NCI-H82 (cell line): ENCODE results near the gene KCNS1.
A peak's percentile ranks its signal among the peaks of the same experiment; 100 is the strongest.

Source experiments
- DNase-seq: peaks from one replicate; lab custom pipeline; 2025; lab: John Stamatoyannopoulos, UW

The KCNS1 gene

DNA sequence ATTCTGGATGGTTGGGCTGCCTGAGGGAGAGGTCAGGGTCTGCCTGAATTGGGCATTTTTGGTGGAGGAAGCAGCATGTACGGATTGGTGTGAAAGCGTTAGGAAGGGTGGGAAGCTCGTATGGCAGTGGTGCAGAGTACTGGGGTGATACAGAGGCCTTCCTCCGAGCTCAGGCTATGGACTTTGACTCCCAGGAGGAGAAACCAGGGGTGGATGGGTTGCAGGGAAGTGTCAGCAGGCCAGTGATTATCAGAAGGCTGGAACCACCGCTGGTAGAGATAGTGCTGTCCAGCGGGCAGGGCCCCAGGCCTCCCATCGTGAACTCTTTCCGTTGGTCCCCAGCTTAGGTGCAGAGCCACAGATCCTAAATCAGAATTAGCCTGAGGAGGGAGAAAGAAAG lies 8.7 kb upstream of the KCNS1 start:
- DNase-seq: no peak

DNA sequence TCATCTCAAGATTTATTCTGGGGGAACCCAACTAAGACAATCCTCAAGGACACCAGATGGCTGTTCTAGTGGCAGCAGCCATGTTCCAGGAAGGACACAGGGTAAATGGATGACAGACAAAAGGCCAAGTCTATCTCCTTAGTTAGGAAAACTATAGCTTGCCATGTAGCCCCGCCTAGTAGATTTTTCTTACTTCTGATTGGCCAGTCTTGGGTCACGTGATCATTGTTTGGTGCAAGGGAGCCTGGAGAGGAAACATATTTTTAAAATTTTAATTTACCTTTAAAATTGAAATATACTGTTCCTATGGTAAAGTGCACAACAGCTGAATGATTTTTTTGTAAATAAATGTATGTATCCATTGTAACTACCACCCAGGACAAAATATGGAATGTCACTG lies 4.4 kb upstream of the KCNS1 start:
- no peak for DNase-seq

DNA sequence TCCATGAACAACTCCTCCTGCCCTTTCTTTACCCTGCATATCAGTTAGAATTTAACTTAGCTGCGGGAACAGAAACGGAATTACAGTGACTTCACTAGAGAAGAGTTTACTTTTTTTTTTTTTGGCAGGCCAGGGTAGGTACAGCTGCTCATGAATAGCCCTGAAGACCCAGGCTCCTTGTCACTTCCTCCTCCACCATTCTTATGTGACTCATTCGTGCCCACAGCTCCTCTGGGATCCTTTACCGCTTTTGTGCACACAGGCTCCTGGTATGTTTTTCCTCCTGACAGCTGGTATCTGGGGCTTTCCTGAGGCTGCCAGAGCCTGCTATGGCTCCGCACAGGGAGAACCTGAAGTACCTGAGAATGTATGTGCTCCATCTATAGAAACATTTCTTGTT lies 3.9 kb upstream of the KCNS1 start:
- no peak for DNase-seq

DNA sequence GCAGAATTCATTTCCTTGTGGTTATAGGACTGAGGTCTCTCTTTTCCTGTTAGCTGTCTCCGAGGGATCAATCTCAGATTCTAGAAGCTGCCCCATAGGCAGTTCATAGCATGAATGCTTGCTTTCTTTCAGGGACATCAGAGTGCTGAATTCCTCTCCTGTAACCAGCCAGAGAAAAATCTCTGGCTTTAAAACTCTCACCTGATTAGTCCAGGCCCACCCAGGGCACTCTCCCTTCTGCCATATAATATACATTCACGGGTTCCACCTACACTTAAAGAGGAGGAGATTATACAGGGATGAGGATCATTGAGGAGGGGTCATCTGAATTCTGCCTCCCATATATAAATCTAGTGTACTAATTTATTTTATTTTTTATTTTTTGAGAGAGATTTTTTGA lies 2.1 kb upstream of the KCNS1 start:
- DNase-seq: no peak

DNA sequence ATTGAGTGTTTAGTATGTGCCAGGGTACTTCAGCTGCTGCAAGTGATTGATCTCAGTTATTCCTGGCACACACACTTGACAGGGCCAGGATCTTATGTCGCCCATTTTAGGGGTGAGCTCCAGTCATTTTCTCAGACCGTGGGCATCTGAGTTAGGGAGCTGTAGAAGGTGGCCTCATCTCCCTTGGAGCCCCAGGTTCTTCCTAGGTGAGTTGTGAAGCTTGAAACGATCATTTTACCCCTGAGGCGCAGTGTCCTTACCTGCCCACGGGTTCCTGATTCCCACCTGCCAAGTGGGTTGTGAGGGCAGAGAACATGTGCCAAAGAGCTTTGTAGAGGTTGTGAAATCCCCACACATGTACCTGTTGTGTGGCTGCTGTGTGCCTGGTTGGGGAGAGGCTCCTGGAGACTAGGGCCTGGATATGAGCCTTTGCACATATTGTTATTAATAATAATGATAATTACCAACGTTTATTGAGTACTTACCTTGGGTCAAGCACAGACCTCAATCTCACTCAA lies 465 bp upstream of the KCNS1 start:
- DNase-seq: no peak

DNA sequence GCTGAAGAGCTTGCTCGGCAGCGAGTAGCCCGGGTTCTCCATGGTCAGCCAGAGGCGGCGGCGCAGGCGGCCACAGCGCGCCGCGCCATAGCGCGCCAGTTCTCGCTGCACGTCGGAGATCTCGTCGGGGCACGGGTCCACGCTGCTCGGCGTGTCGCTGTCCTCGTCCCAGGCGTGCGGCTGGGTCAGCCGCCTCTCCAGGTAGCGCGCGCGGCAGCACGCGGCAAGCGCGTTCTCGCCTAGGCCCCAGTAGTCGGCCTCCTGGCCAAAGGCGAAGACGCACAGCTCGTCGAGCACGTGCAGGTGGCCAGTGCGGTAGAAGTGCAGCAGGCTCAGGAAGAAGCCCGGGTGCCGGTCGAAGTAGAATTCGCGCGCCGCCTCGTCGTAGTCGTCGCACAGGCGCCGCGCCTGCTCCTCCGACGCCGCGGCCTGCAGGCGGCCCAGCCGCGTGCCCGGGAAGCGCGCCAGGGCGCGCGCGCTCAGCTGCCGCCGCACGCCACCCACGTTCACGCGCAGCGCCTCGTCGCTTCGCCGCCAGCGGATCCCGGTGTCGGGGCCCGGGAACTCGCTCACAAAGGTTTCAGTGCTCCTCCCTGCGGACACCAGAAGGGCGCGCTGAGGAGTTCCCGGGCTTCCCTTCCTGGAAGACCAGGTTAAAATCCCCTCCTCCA lies 2.7 kb downstream of the KCNS1 start:
- peak; percentile 25 for DNase-seq

DNA sequence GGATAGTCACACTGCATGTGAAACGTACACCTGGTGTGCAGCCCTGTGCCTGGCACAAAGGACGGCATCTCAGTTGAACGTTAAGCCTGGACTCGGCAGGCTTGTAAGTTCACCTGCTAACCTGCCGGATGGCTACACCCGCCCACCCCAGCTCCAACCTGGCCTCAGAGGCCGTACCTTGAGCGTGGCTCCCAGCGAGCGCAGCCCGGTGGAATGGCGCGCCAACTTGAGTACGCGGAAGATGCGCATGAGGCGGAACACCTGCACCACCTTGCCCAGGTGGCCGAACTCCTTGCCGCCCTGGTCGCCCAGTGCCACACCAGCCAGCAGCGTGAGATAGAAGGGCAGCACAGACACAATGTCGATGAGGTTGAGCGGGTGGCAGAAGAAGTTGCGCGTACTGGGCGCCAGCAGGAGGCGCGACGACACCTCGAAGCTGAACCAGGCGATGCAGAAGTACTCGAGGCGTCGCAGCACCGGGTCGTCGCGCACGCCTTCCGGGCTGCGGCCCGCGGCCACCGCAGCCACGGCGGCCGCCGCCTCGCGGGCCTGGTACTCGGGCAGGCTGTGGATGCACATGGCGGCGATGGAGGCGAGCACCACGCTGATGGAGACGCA lies 3.3 kb downstream of the KCNS1 start:
- DNase-seq: no peak

DNA sequence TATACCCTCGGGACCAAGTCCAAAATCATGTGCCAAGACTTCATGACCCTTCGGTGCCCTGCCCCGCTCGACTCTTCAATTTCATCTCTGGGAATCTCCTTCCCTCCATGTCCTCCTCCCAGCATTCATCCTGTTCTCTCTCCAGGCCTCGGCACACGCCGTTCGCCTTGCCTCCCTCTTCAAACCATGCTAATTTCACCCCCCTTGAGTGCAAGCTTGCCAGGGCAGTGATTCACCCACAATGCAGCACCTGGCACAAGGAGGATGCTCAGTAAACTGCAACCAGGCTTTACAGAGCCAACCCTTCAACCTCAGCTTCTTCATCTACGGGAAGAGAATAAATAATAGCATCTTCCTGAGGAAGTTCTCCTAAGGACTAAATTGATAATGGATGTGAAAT lies 4.1 kb downstream of the KCNS1 start:
- no peak for DNase-seq

DNA sequence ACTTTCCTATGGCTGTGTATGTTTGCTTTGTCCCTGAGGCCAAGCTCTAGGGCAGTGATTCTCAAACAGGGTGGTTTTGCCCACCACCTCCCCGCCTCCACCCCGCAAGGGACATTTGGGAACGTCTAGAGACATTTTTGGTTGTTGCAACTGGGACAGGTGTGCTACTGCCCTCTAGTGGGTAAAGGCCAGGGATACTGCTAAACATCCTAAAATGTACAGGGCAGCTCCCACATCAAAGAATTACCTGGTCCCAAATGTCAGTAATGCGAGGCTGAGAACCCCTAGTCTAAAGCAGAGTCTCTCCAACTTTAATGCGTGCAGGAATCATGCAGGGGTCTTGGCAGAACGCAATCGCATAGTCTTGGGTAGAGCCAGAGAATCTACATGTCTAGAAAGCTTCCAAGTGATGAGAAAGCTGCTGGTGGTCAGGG lies 5.1 kb downstream of the KCNS1 start:
- peak; percentile 74 for DNase-seq

DNA sequence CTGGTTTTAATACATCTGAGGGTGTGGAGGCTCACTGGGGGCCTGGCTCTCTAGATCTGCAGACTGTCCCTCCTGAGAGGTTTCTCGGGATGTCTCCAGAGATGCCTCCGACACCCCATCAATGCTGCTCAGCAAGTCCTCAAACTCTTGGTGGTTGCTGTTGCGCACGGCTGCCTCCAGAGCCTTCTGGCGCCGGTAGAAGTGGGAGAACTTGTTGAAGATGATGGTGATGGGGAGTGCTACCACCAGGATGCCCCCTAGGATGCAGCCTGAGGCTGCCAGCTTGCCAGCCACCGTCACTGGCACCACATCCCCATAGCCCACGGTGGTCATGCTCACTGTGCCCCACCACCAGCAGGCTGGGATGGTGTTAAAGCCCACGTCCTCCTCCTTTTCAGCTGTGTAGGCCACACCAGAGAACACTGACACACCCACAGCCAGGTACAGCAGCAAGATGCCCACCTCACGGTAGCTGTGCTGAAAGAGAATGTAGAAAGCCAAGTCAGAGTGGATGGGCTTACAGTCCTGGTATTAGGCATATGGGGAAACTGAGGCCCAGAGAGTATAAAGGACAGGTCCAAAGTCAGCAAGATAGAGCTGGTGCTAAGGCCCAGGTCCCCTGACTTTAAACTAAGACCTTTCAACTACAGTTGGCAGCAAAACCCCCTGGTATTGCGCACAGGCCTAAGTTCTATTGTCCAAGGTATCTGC lies 5.9 kb downstream of the KCNS1 start:
- no peak for DNase-seq

DNA sequence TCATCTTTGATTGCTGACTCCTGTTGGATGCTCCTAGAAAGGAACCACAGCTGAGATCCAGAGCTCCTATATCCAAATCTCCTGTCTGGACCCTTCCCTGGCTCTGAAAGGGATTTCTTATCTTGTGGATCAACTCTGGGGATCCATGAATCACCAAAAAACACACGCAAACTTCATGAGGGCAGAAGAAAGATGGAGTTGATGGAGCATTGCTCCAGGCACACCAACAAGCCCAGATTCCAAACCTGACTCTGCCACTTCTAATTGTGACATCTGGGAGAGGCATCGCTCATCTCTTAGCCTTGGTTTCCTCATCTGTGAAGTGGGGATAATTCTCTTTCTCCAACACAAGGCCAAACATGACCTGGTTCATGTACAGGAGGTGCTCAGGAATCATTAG lies 6.7 kb downstream of the KCNS1 start:
- no peak for DNase-seq

DNA sequence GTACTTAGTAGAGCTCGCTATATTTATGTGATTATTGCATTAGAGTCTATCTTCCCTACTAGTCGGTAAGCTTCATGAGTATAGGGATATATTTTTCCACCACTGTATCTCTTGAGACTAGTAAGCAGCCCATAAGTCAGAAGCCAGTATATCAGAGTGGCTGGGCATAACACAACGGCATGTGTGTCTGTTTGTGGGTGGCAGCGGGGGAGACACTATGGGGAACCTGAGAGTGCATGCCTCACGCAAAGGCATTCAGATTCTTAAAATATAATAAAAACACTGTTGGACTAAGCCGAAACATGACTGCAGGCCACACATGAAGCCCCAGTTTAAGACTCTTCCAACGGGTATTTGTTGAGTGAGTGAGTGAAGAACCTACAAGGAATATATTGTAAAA lies 8.0 kb downstream of the KCNS1 start:
- DNase-seq: no peak

DNA sequence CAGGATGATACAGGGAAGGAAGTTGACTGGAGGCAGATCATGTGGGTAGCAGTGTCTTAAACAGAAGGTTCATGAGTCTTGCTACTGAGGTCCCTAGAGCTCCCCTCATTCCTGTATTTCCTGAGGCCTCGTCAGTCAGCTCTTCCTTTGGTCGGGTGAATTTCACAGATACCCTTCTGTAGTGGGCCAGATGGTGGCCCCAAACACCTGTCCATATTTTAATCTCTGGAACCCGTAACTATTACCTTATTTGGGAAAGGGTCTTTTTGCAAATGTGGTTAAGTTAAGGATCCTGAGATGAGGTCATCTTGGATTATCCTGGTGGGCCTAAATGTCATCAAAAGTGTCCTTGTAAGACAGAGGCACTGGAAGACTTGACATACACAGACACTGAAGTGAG lies 9.6 kb downstream of the KCNS1 start:
- peak; percentile 24 for DNase-seq

DNA sequence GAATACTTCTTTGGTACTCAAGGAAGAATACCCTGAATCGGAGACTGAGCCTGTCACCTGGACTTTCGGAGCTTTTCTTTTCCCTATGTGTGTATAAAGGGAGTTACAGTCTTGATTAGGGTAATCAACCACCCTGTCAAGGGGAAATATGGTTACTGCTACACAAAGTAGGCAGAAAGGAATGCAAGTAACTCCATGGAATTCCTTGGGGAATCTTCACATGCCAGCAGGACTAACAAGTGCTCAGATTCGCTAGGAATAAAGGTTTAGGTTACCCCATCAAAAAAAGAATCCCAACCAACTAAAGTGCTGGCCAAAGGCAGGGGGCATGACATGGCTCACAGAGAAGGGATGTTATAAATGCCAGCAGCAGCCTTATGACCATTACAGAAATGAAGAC lies 10.4 kb downstream of the KCNS1 start:
- DNase-seq: no peak

DNA sequence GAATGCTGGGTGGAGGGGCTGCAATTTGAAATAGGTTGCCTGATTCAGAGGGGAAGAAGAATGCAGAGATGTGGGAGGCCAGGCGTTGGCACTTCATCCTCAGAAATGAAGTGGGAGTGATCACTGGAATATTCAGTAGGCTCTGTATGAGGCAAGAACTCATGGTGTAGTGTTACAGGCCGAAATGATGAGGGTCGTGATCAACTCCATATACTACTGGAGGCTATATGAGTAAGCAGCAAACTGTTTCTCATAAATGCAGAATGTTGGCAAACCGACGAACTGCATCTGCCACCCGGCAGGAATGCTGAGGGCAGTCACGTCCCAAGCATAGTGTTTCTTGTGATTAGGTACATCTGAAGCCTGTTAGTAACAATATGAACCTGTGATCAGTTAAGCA lies 12.7 kb downstream of the KCNS1 start:
- no peak for DNase-seq

DNA sequence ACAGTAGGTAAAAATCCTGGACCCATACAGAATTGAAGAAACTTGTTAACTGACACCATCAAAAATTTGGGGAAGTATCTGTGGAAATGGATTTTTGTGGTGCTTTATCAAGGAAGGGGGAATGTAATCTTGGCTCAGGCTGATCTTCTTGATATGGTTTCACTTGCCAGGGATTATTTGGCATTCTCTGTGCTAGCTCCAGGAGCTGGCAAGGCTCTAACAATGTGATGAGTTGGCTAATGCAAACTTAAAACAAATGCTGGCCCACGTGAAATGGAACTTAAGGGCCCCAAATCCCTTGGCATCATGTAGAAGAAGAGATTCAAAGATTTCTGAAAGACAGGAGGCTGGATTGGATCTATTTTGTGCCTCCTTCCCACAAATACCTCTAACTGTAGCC lies 13.1 kb downstream of the KCNS1 start:
- DNase-seq: no peak

DNA sequence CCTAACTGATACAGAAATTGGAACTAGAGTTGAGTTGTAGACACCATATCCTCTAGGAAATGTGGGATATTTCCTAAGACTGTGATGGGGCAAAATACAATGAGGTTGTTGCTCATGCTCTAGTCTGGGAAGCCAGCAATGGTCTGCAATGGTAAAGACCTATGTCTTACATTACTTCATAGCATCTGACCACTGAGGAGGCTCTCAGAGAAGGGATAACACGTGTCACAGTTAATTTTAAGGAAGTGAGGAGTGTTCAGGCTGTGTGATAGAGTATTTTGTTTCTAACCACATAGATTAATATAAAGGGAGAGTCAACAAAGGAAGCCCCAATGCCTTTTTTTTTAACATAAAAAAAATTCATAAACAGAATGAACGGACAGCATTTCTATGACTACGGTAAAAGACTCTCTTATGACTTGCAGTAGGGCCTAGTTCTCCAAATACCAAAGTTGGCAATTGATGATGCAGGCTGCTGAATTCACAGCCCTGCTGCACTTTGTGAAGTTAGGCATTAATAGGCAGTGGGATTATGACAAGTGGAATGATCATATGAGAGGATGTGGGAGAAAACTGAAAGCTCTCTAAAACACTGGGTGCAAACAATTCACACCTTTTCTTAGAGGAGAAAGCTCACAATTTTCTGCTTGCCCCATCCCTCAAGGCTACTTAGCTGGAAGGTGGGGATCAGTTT lies 13.7 kb downstream of the KCNS1 start:
- no peak for DNase-seq

DNA sequence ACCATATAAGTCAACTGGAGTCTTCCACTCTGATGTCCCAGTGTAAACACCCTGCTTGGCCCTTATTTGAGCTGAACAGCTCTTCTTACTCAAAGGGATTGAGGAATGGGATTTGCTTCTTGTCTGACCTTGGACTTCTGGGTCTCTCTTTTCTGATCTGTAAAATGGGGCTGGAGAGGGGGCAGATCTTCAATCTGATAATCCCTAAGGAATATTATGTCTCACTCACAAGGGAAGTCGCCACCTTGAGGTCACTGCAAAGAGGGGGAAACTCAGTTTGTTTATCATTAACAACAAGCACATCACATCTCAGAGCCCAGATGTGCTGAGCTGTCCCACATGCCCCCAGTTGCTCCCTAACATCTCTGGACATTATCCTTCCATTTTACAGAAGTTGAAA lies 15.1 kb downstream of the KCNS1 start:
- DNase-seq: no peak

DNA sequence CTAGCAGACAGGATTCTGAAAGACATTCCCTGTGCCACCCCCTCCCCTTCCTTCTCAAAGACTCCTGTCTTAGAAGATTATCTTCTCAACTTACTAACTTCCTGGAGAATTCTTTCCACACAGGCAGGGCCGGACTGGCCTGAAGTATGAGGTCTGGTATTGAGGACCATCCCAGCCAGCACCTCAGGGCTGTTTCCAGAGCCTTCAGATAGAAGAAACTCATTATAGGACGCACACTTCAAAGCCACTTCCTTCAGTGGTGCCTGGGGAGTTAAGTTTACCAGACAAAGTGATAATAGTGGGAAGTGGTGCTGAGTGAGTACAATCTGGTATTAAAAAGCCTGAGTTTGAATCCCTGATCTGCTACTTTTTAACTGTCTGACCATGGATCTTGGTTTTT lies 15.6 kb downstream of the KCNS1 start:
- DNase-seq: no peak

DNA sequence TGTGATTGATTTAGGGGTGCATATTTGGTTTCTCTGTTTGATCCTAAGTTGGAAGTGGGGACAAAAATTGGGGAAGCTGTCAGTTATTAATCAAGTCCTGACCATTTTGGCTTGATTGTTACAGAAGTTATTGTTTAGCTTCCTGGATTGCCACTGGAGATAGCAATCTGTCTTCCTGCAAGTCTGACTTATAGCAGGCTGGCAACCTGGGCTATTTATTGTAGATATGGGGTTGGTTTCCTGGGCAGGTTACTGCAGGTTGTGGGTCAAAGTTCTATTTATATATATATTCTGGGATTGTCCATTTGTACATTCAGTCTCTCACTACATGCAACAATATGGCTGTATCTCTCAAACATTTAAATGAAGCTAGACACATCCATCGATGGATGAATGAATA lies 17.8 kb downstream of the KCNS1 start:
- DNase-seq: no peak

DNA sequence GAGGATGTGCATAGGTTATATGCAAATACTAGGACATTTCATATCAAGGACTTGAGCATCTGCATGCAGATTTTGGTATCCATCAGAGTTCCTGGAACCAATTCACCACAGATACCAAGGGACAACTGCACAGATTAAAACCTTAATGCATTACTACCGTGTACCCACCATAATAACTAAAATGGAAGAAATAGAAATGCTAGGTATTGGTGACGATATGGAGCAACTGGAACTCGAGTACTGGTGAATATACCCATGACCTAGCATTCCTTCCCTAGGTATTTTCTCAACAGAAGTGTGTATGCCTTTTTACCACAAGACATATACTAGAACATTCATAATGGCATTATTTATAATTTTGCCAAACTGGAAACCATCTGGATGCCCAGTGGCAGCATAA lies 18.5 kb downstream of the KCNS1 start:
- no peak for DNase-seq

DNA sequence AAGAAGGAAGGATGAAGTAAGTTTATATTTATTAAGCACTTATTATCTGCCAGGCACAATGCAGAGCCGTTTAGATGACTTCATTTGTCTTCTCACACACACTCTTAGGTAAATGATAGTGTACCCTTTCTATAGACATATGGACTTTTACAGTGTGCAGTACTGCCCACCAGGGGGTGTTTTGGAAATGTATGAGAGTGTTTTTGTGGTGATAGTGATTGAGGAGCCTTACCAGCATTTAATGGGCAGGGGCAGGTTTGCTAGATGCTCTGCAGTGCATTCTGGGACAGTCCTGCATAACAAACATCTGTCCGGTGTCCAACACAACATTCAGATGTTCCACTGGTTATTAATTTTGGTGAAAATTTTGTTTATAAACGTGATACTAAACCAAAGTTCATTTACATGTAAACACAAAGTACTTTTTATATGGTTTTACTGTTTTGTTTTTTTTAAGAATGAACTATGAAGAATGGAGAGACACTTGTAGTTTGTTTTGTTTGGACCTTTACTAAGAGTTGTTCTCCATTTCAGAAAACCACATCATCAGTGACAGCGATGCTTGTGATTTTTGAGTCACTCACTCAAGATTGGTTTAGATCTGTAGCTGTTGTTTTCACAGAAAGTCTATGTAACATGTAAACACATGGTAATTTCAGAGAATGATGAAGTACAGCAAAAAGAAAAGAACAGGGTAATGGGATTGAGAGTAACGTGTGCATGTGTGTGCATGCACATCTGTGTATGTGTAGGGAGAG lies 19.9 kb downstream of the KCNS1 start:
- peak; percentile 61 for DNase-seq
